Measurements from ENCODE around the gene PDCD2. TPM values are rescaled to one million over a fixed set of nuclear protein-coding genes. Genes with fewer than 3 reads are reported as not detected.
A peak's percentile ranks its signal among the peaks of the same experiment; 100 is the strongest.

Gene PDCD2
- total RNA-seq, 1 donor from 2014 or later, result 48.8 TPM

DNA sequence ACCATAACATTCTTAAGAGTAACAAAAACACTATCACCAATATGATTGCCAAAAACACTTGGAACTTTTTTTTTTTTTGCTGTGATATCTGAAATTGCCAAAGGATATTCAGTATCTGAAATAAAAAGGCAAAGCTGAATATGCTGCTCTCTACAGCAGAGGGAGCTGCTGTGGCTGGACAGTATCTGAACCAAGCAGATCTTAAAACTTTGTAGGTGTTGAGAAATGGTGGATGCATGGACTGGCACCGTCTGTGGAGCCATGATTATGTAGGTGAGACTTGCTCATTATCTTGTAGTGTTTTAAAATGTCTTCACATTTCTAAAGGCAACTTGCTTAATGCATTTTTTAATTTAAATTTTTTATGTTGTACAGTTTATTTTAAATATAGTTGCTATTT, 9.2 kb downstream of the PDCD2 start:
- no peaks in the 10 kb centered on the region for H3K27me3 Mint-ChIP-seq (ENCODE audit: low read depth)
- DNase-seq (ENCODE audit: low spot score), result no peak
- H3K9me3 Mint-ChIP-seq (ENCODE audit: low read depth), result no peaks in the 10 kb centered on the region
- H3K4me1 Mint-ChIP-seq (ENCODE audit: low read depth), result no peaks in the 10 kb centered on the region
- H3K4me3 Mint-ChIP-seq (ENCODE audit: unreplicated experiment), result no peak overlapping the region
- peaks cover 13% of the 10 kb centered on the region for H3K36me3 Mint-ChIP-seq (ENCODE audit: low read depth)
- TF ChIP-seq, protein P1, sequence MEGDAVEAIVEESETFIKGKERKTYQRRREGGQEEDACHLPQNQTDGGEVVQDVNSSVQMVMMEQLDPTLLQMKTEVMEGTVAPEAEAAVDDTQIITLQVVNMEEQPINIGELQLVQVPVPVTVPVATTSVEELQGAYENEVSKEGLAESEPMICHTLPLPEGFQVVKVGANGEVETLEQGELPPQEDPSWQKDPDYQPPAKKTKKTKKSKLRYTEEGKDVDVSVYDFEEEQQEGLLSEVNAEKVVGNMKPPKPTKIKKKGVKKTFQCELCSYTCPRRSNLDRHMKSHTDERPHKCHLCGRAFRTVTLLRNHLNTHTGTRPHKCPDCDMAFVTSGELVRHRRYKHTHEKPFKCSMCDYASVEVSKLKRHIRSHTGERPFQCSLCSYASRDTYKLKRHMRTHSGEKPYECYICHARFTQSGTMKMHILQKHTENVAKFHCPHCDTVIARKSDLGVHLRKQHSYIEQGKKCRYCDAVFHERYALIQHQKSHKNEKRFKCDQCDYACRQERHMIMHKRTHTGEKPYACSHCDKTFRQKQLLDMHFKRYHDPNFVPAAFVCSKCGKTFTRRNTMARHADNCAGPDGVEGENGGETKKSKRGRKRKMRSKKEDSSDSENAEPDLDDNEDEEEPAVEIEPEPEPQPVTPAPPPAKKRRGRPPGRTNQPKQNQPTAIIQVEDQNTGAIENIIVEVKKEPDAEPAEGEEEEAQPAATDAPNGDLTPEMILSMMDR (IDR thresholded peaks at IDR 0.05), result peak; percentile 64
- no peak overlapping the region for H3K27ac Mint-ChIP-seq (ENCODE audit: unreplicated experiment)

DNA sequence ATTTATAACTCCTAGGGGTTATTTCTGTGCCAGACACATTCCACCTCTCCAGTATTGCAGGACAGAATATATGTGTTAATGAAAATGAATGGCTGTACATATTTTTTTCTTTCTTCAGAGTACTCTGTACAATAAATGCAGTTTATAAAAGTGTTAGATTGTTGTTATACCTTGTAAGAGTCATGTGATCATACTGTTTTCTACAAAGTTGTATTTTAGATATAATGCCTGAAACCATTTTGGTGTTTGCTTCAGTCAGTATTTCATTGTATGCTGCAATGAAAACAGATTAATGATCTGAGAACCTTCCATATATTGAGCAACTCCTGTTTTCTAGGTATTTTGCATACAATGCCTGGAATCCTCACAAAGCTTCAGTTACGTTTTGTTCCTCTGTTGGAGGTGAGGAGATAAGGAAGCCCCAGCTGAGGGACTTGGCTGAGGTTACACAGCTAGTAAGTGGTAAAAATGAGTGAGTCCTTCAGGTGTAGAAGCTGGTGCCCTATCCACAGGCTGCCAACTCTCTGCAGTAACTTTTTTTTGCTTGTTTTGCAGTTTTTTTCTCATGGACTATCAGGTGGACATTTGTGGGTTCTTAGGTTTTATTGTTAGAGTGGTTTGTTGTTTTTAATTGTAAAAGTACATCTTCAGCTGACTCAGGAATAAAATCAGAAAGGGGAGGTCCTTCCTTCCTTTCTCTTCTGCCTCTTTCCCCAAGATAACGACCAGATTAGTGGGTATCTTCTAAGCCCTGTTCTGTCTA, 11.6 kb downstream of the PDCD2 start:
- no peak for DNase-seq (ENCODE audit: low spot score)
- Mint-ChIP-seq H3K9me3 (ENCODE audit: low read depth) (no peaks in the 10 kb centered on the region), H3K4me1 (ENCODE audit: low read depth) (no peaks in the 10 kb centered on the region), H3K36me3 (ENCODE audit: low read depth) (peaks cover 21% of the 10 kb centered on the region), H3K27me3 (ENCODE audit: low read depth) (no peaks in the 10 kb centered on the region), H3K4me3 (ENCODE audit: unreplicated experiment) (no peak overlapping the region), H3K27ac (ENCODE audit: unreplicated experiment) (no peak overlapping the region)
- TF ChIP-seq, protein P1 (IDR thresholded peaks at IDR 0.05), result no peak

DNA sequence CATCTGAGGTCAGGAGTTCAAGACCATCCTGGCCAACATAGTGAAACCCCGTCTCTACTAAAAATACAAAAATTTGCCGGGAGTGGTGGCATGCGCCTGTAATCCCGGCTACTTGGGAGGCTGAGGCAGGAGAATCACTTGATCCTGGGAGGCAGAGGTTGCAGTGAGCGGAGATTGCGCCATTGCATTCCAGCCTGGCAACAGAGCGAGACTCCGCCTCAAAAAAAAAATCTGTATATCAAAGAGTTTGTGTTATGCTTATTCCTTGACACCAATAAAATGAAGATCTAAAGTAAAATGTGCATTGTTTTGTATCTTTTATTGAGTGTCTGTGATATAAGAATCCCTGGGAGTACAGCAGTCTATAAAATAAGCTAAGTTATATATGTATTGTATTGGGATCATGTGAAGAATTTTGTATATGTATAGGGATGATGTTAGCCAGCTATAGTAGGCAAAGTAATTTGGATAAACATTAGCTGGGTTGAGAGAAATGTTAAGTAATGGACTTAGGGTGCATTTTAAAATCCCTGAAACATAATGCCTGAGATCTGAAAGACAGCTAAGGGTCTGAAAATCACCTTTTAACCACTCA, 19.4 kb downstream of the PDCD2 start:
- Mint-ChIP-seq H3K4me3 (ENCODE audit: unreplicated experiment) (no peak overlapping the region), H3K27ac (ENCODE audit: unreplicated experiment) (no peak overlapping the region), H3K9me3 (ENCODE audit: low read depth) (no peaks in the 10 kb centered on the region), H3K27me3 (ENCODE audit: low read depth) (no peaks in the 10 kb centered on the region), H3K36me3 (ENCODE audit: low read depth) (peaks cover 20% of the 10 kb centered on the region), H3K4me1 (ENCODE audit: low read depth) (no peaks in the 10 kb centered on the region)
- TF ChIP-seq, protein P1 (IDR thresholded peaks at IDR 0.05), result no peak
- no peak for DNase-seq (ENCODE audit: low spot score)

DNA sequence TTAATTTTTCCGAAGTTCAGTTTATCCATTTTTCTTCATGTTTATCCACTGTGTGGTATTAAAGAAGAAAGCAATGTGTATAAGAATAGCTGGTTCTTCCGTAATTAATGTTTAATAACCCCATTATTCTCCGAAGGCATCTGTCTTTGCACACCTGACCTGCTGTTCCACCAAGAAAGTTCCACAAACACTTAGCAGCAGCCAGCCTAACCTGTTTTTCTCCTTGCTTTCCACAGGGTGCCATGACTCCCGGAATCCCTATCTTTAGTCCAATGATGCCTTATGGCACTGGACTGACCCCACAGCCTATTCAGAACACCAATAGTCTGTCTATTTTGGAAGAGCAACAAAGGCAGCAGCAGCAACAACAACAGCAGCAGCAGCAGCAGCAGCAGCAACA, 22.9 kb downstream of the PDCD2 start:
- Mint-ChIP-seq H3K4me3 (ENCODE audit: unreplicated experiment) (no peak overlapping the region), H3K9me3 (ENCODE audit: low read depth) (no peaks in the 10 kb centered on the region), H3K36me3 (ENCODE audit: low read depth) (peaks cover 19% of the 10 kb centered on the region), H3K27me3 (ENCODE audit: low read depth) (no peaks in the 10 kb centered on the region), H3K4me1 (ENCODE audit: low read depth) (no peaks in the 10 kb centered on the region), H3K27ac (ENCODE audit: unreplicated experiment) (no peak overlapping the region)
- DNase-seq (ENCODE audit: low spot score), result no peak
- TF ChIP-seq, protein P1 (IDR thresholded peaks at IDR 0.05), result no peak

DNA sequence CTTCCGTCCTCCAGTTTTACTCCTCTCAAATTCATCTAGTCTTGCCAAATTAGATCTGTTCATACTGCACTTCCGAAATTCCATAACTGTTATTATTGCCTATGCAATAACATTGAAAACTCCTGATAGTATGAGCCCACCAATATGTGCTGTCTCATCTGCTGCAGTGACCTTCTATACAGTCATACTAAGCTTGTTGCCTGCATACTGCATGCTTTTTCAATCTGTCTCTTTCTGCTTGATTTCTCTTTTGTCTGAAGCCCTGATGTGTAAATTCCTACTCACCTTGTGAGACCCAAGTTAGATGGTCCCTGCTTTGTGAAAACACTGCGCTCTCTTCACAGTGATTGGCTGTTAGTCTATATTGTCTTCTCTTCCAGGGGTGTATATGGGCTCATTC, 29.1 kb downstream of the PDCD2 start:
- Mint-ChIP-seq H3K27ac (ENCODE audit: unreplicated experiment) (no peak overlapping the region), H3K4me1 (ENCODE audit: low read depth) (peaks cover 4% of the 10 kb centered on the region), H3K27me3 (ENCODE audit: low read depth) (no peaks in the 10 kb centered on the region), H3K36me3 (ENCODE audit: low read depth) (peaks cover 9% of the 10 kb centered on the region), H3K4me3 (ENCODE audit: unreplicated experiment) (no peak overlapping the region), H3K9me3 (ENCODE audit: low read depth) (no peaks in the 10 kb centered on the region)
- no peak for DNase-seq (ENCODE audit: low spot score)
- TF ChIP-seq, protein P1 (IDR thresholded peaks at IDR 0.05), result no peak

All from chondrocyte (in vitro differentiated cells).